T-helper 2 cell treated with Interferon-gamma antibody and Interleukin-4, amounts not matched to agents 5 μg/mL and 100 μg/mL, for 36 hours (primary cell): Measurements from ENCODE around the gene FREY1.

ENCODE experiments used
- DNase-seq: peaks from one replicate; pipeline ENCODE4 v3.0.0; 2021; ENCODE audit warnings: low spot score
- H3K27ac Mint-ChIP-seq: one replicate; pipeline ENCODE4 v1.8.0; 2021; ENCODE audit warnings: mild to moderate bottlenecking, mixed read lengths
- H3K27me3 Mint-ChIP-seq: one replicate; pipeline ENCODE4 v1.8.0; 2021; ENCODE audit warnings: low read depth, mixed read lengths
- H3K36me3 Mint-ChIP-seq: one replicate; pipeline ENCODE4 v1.8.0; 2021; ENCODE audit warnings: low read depth, mixed read lengths
- H3K4me1 Mint-ChIP-seq: one replicate; pipeline ENCODE4 v1.8.0; 2021; ENCODE audit warnings: low read depth, mixed read lengths
- H3K4me3 Mint-ChIP-seq: one replicate; pipeline ENCODE4 v1.8.0; 2022; ENCODE audit warnings: mild to moderate bottlenecking, moderate library complexity, mixed read lengths
- H3K9me3 Mint-ChIP-seq: one replicate; pipeline ENCODE4 v1.8.0; 2021; ENCODE audit warnings: mixed read lengths

The FREY1 gene

DNA sequence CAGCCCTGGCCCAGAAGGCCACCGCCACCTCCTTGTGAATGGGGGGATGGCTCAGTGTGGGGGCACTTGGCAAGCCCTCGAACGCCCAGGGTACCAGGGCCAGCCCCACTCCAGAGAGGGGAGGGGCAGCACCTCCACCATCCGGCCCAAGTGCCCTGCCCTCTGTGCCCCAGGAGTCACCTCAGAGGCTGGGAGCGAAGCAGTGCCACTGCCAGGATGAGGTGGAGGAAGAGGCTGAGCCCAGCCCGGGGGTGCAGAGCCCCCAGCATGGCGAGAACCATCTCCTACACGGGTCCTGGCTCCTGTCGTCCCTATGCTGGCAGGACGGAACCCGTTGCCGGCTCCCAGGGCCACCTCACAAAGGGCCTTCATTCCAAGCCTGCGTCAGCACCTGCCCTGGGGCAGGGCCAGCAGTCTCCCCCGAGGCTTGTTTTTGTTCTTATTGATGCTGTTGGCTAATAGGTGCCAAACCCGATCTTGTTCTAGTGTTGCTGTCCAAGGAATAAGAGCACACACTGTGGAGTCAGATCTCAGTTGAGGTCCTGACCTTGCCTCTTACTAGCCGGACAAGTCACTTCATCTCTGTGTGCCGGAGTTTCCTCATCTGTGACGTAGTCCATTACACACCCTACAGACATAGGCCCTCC, at the start of gene FREY1:
FREY1 (minus strand) TSS at position 307 of the 647 bp plus-strand sequence; CDS start at position 281, 26 bp downstream.
- DNase-seq: no peak
- H3K27me3 Mint-ChIP-seq: no peaks in the 10 kb centered on the region
- H3K4me1 Mint-ChIP-seq: peaks cover 2% of the 10 kb centered on the region
- H3K9me3 Mint-ChIP-seq: no peaks in the 10 kb centered on the region
- H3K27ac Mint-ChIP-seq: no peak within 1 kb of the TSS
- no peak within 1 kb of the TSS for H3K4me3 Mint-ChIP-seq
- H3K36me3 Mint-ChIP-seq: peaks cover 9% of the 10 kb centered on the region

DNA sequence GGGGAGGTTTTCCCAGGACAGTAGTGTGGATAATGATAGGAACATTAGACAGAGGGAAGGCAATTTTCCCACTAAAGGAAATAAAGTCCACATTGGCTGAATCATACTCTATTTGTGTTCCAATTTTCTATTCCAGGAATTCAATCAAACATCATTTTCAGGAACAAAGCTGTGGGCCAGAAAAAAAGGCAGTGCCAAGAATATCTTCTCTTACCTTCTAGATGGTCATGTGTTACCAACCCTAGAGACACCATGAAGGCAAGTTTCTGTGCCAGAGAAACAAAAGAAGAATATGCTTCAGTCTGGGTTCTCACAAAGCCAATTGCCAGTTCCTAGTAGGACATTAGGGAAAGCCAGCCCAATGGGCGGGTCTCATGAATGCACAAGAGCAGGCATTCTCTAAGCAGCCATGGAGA, 42.9 kb upstream of the FREY1 start:
- Mint-ChIP-seq H3K27ac (no peak overlapping the region), H3K36me3 (peaks cover 23% of the 10 kb centered on the region), H3K4me3 (no peak overlapping the region), H3K27me3 (no peaks in the 10 kb centered on the region), H3K9me3 (no peaks in the 10 kb centered on the region), H3K4me1 (no peaks in the 10 kb centered on the region)
- DNase-seq: no peak

- H3K4me3 Mint-ChIP-seq: no peak overlapping the region
- peak overlapping the region; percentile 49 for H3K27ac Mint-ChIP-seq
- no peak for DNase-seq
- no peaks in the 10 kb centered on the region for H3K27me3 Mint-ChIP-seq
- H3K9me3 Mint-ChIP-seq: no peaks in the 10 kb centered on the region
- H3K4me1 Mint-ChIP-seq: no peaks in the 10 kb centered on the region
- H3K36me3 Mint-ChIP-seq: peaks cover 25% of the 10 kb centered on the region
Observed at GRCh38 chr11:45948356-45948755, 41.3 kb upstream of the FREY1 start.

- peaks cover 24% of the 10 kb centered on the region for H3K36me3 Mint-ChIP-seq
- no peak overlapping the region for H3K4me3 Mint-ChIP-seq
- DNase-seq: no peak
- no peaks in the 10 kb centered on the region for H3K4me1 Mint-ChIP-seq
- no peaks in the 10 kb centered on the region for H3K9me3 Mint-ChIP-seq
- H3K27ac Mint-ChIP-seq: no peak overlapping the region
- no peaks in the 10 kb centered on the region for H3K27me3 Mint-ChIP-seq
Observed at GRCh38 chr11:45947885-45948284, 40.8 kb upstream of the FREY1 start.

GRCh38 chr11:45945397-45945999, 38.4 kb upstream of the FREY1 start:
- Mint-ChIP-seq H3K36me3 (peaks cover 23% of the 10 kb centered on the region), H3K4me3 (no peak overlapping the region), H3K27ac (no peak overlapping the region)

GRCh38 chr11:45942381-45942780, 35.3 kb upstream of the FREY1 start:
- Mint-ChIP-seq H3K4me3 (no peak overlapping the region), H3K9me3 (no peaks in the 10 kb centered on the region), H3K4me1 (no peaks in the 10 kb centered on the region), H3K27me3 (no peaks in the 10 kb centered on the region), H3K27ac (no peak overlapping the region), H3K36me3 (peaks cover 20% of the 10 kb centered on the region)
- DNase-seq: no peak

More at GRCh38 chr11:45945397-45945999, 38.4 kb upstream of the FREY1 start:
- no peak for DNase-seq
- no peaks in the 10 kb centered on the region for H3K27me3 Mint-ChIP-seq
- no peaks in the 10 kb centered on the region for H3K9me3 Mint-ChIP-seq
- H3K4me1 Mint-ChIP-seq: no peaks in the 10 kb centered on the region

GRCh38 chr11:45941285-45941684, 34.2 kb upstream of the FREY1 start:
- Mint-ChIP-seq H3K9me3 (no peaks in the 10 kb centered on the region), H3K4me1 (no peaks in the 10 kb centered on the region), H3K4me3 (no peak overlapping the region), H3K36me3 (peaks cover 20% of the 10 kb centered on the region), H3K27ac (peak overlapping the region; percentile 27), H3K27me3 (no peaks in the 10 kb centered on the region)
- DNase-seq: no peak

DNA sequence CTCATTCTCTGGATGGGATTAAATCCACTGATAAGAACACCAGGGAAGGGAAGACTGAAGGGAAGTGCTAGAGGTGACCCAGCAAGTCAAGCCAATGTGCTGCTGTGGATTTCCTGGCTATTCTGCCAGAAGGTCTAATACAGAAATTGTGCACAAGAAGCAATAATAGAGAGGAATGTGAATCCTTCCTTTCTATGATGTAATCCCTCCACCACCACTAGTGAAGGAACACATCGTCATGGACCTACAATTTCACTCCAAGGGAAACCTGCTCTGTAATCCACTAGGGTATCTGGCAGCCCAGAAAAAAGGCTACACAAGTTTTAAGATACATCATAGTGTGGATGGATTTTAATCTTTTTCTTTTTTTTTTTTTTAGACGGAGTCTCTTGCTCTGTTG, 32.8 kb upstream of the FREY1 start:
- no peaks in the 10 kb centered on the region for H3K4me1 Mint-ChIP-seq
- no peak overlapping the region for H3K4me3 Mint-ChIP-seq
- peak overlapping the region; percentile 26 for H3K27ac Mint-ChIP-seq
- peaks cover 13% of the 10 kb centered on the region for H3K36me3 Mint-ChIP-seq
- no peak for DNase-seq
- no peaks in the 10 kb centered on the region for H3K9me3 Mint-ChIP-seq
- H3K27me3 Mint-ChIP-seq: no peaks in the 10 kb centered on the region

- Mint-ChIP-seq H3K27ac (no peak overlapping the region), H3K4me3 (no peak overlapping the region), H3K4me1 (no peaks in the 10 kb centered on the region), H3K27me3 (no peaks in the 10 kb centered on the region), H3K36me3 (peaks cover 15% of the 10 kb centered on the region), H3K9me3 (no peaks in the 10 kb centered on the region)
- DNase-seq: no peak
Observed at GRCh38 chr11:45937916-45938315, 30.8 kb upstream of the FREY1 start.

GRCh38 chr11:45936511-45937054, 29.5 kb upstream of the FREY1 start:
- no peaks in the 10 kb centered on the region for H3K27me3 Mint-ChIP-seq
- no peaks in the 10 kb centered on the region for H3K4me1 Mint-ChIP-seq
- no peak for DNase-seq
- H3K4me3 Mint-ChIP-seq: no peak overlapping the region
- H3K9me3 Mint-ChIP-seq: no peaks in the 10 kb centered on the region
- no peak overlapping the region for H3K27ac Mint-ChIP-seq
- peaks cover 19% of the 10 kb centered on the region for H3K36me3 Mint-ChIP-seq

- Mint-ChIP-seq H3K4me1 (peaks cover 6% of the 10 kb centered on the region), H3K36me3 (peaks cover 19% of the 10 kb centered on the region), H3K27ac (no peak overlapping the region)
Observed at GRCh38 chr11:45935349-45936064, 28.4 kb upstream of the FREY1 start.

GRCh38 chr11:45934580-45935318, 27.7 kb upstream of the FREY1 start:
- H3K36me3 Mint-ChIP-seq: peaks cover 22% of the 10 kb centered on the region
- H3K9me3 Mint-ChIP-seq: no peaks in the 10 kb centered on the region
- peaks cover 13% of the 10 kb centered on the region for H3K4me1 Mint-ChIP-seq
- no peaks in the 10 kb centered on the region for H3K27me3 Mint-ChIP-seq
- H3K4me3 Mint-ChIP-seq: no peak overlapping the region
- no peak overlapping the region for H3K27ac Mint-ChIP-seq
- DNase-seq: no peak

More at GRCh38 chr11:45935349-45936064, 28.4 kb upstream of the FREY1 start:
- Mint-ChIP-seq H3K27me3 (no peaks in the 10 kb centered on the region), H3K4me3 (no peak overlapping the region), H3K9me3 (no peaks in the 10 kb centered on the region)
- DNase-seq: no peak

DNA sequence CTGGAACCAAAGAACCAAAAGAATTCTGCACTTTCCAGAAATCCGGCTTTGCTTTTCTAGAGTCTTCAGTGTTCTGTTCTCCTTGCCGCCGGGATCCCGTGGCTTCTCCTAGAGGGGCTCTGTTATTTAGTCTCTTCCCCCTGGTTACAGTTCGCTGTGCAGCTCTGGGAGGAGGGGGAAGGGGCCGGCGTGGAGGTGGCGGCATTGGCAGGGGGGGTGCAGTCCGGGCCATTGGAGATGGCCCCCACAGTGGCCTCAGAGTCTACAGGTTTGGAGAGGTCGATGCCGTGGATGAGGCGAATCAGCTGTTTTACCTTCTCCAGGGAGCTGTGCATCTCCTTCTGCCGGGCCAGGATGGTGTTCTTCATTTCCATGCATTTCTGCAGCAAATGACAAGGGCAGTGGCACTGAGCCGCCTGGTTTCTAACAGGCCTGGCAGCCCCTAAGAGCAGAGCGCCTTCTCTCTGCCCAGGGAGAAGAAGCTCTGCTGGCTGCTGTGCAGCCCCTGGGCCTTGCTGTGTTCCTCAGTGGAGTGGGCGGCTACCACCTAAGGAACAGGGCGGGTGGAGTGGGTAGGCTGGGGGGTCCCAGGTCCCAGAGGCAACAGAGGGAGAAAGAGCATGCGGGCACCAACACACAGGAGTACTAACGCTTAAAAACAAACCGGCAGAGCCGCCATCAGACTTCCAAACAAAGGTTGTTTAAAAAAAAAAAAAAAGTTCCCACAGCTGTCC, 26.9 kb upstream of the FREY1 start:
- peaks cover 18% of the 10 kb centered on the region for H3K4me1 Mint-ChIP-seq
- no peak for DNase-seq
- no peak overlapping the region for H3K4me3 Mint-ChIP-seq
- H3K27ac Mint-ChIP-seq: no peak overlapping the region
- no peaks in the 10 kb centered on the region for H3K27me3 Mint-ChIP-seq
- H3K36me3 Mint-ChIP-seq: peaks cover 22% of the 10 kb centered on the region
- no peaks in the 10 kb centered on the region for H3K9me3 Mint-ChIP-seq
